GM13976 (cell line): ENCODE measurements around the gene MATCAP1.
A peak's percentile ranks its signal among the peaks of the same experiment; 100 is the strongest.

Source experiments
- DNase-seq: peaks from one replicate; pipeline ENCODE4 v3.0.0; 2012; ENCODE audit warnings: low spot score
- CTCF ChIP-seq: IDR thresholded peaks from 2 replicates; pipeline ENCODE4 v1.5.1; 2012; ENCODE audit warnings: borderline replicate concordance, mild to moderate bottlenecking; ENCODE audit not compliant: insufficient read depth; ENCODE audit errors: extremely low read depth, missing control alignments, control extremely low read depth
- in situ Hi-C: fragments of 300-500 bp; cut with MboI; formaldehyde crosslinking; loops from one replicate; pipeline ENCODE4 v1.12.0; 2022; ENCODE audit warnings: low sequenced_read_pairs, mixed read lengths, inconsistent platforms; ENCODE audit not compliant: unreplicated experiment

The MATCAP1 gene

GRCh38 chr16:67183627-67184452 lies at the start of gene MATCAP1:
Gene MATCAP1, minus strand, starts transcription at chr16:67183963. Its CDS starts 3,353 bp downstream, at chr16:67180610.
- no peak for TF ChIP-seq CTCF
- DNase-seq = peak; percentile 99
- in situ Hi-C loops = no loop called here

GRCh38 chr16:67230809-67231660 lies 47.3 kb upstream of the MATCAP1 start:
- in situ Hi-C loops = no loop called here
- DNase-seq = no peak

GRCh38 chr16:67229906-67230808 lies 46.4 kb upstream of the MATCAP1 start:
- in situ Hi-C loops = no loop called here
- no peak for TF ChIP-seq CTCF
- DNase-seq = no peak

More at GRCh38 chr16:67230809-67231660, 47.3 kb upstream of the MATCAP1 start:
- TF ChIP-seq CTCF = no peak

GRCh38 chr16:67228905-67229304 lies 45.1 kb upstream of the MATCAP1 start:
- no peak for TF ChIP-seq CTCF
- in situ Hi-C loops = no loop called here
- no peak for DNase-seq

GRCh38 chr16:67228034-67228785 lies 44.4 kb upstream of the MATCAP1 start:
- in situ Hi-C loops = no loop called here
- no peak for DNase-seq
- no peak for TF ChIP-seq CTCF
